Left lung (tissue), 10 donors: Measurements from ENCODE around the gene DDX18. TPM values are rescaled to one million over a fixed set of nuclear protein-coding genes. Genes with fewer than 3 reads are reported as not detected.
A peak's percentile ranks its signal among the peaks of the same experiment; 100 is the strongest.

Experiments used
- ATAC-seq: fragments of 200-7000 bp; cut with Tn5 transposase; one replicate; pipeline ENCODE4 v1.9.1; 2020; ENCODE audit warnings: moderate library complexity
- DNase-seq, 4 donors: peaks; one replicate each; pipeline ENCODE4 v3.0.0-alpha.2; 2013 to 2020
- H3K27ac ChIP-seq, 2 donors: fragments of 200-600 bp; sonication (generic) in 1 of 2; one replicate each; pipeline versions ENCODE4 v1.5.0 to v1.8.0; 2020 to 2021
- H3K27me3 ChIP-seq, 2 donors: fragments of 200-600 bp; sonication (generic) in 1 of 2; one replicate each; pipeline versions ENCODE4 v1.5.0 to v1.8.0; 2020 to 2021
- H3K36me3 ChIP-seq, 2 donors: fragments of 200-600 bp; sonication (generic) in 1 of 2; one replicate each; pipeline versions ENCODE4 v1.5.0 to v1.8.0; 2020 to 2021
- H3K4me1 ChIP-seq, 2 donors: fragments of 200-600 bp; one replicate each; pipeline ENCODE4 v1.8.0; 2021
- H3K4me3 ChIP-seq, 2 donors: fragments of 200-600 bp; sonication (generic) in 1 of 2; one replicate each; pipeline versions ENCODE4 v1.5.0 to v1.8.0; 2020 to 2021; ENCODE audit warnings: mild to moderate bottlenecking in 1 of 2
- H3K9me3 ChIP-seq, 2 donors: fragments of 200-600 bp; sonication (generic) in 1 of 2; one replicate each; pipeline versions ENCODE4 v1.5.0 to v1.8.0; 2020 to 2021
- CTCF ChIP-seq, 2 donors: fragments of 200-600 bp; sonication (generic) in 1 of 2; IDR thresholded peaks; one replicate each; pipeline versions ENCODE4 v1.5.0 to v1.8.0; 2021; ENCODE audit warnings: antibody characterized with exemption in 2 of 2
- intact Hi-C, 2 donors: fragments of 100-400 bp; cut with DNase I; formaldehyde crosslinking; loops; one replicate each; pipeline versions ENCODE4 v1.11.2 to v1.14.2; 2022
- polyA plus RNA-seq, 6 donors: library from polyadenylated mRNA; unstranded; fragments of 120-200 nt; gene quantifications; one replicate each; pipeline ENCODE4 v1.2.1, GENCODE V29; 2013; ENCODE audit not compliant: insufficient read length in 6 of 6
- total RNA-seq, 2 donors: library from RNA; stranded (reverse); fragmentation: NEBNext Ultra II Directional; extraction: Animal tissue kit (Norgen Biotek cat#: 25700); gene quantifications; one replicate each; pipeline ENCODE4 v1.2.1, GENCODE V29; 2021
- donor health status: DM: no; HTN: yes; CAD: no.
- donor health status: DM: no; HTN: no; CAD: no.

Gene DDX18
- total and polyA plus RNA-seq, 8 donors = 39.1 to 85.0 (median 78.3) TPM

DNA sequence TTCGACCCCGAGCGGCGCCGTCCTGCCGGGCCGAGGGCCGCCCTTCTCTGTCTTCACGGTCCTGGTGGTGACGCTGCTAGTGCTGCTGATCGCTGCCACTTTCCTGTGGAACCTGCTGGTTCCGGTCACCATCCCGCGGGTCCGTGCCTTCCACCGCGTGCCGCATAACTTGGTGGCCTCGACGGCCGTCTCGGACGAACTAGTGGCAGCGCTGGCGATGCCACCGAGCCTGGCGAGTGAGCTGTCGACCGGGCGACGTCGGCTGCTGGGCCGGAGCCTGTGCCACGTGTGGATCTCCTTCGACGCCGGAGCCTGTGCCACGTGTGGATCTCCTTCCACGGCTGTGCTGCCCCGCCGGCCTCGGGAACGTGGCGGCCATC lies 45.0 kb downstream of the DDX18 start:
- Histone ChIP-seq H3K36me3 (no peaks in the 10 kb centered on the region), H3K27me3 (peaks cover 3 to 46% of the 10 kb centered on the region in 2 donors), H3K4me1 (no peaks in the 10 kb centered on the region), H3K9me3 (peaks cover 0 to 4% of the 10 kb centered on the region in 2 donors), H3K4me3 (no peak overlapping the region), H3K27ac (no peak overlapping the region)
- peak in 1 of 4 donors; percentile 72 for DNase-seq
- no peak for TF ChIP-seq CTCF (IDR thresholded peaks at IDR 0.05)
- ATAC-seq = no peak
- intact Hi-C loops = no loop called here

DNA sequence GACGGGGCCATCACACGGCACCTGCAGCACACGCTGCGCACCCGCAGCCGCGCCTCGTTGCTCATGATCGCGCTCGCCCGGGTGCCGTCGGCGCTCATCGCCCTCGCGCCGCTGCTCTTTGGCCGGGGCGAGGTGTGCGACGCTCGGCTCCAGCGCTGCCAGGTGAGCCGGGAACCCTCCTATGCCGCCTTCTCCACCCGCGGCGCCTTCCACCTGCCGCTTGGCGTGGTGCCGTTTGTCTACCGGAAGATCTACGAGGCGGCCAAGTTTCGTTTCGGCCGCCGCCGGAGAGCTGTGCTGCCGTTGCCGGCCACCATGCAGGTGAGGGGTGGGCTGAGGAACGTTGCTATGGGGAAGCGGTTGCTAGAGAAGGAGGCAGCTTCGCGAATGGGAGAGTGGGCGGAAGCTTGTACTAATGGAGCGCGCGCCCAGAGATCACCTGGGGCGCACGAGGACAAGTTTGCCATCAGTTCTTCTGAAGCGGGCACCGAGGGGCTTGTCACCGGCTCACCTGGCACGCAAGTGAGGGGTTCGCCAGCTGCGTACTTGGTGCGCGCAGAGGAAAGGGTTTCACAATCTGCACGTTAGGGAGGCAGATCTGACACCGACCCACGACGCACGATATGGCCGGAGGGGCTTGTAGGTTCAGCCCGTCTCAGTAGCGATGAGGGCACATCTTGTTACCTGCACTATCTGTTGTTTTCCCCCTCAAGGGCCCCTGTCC lies 45.6 kb downstream of the DDX18 start:
- intact Hi-C loops = no loop called here
- Histone ChIP-seq H3K27ac (no peak overlapping the region), H3K9me3 (peaks cover 0 to 4% of the 10 kb centered on the region in 2 donors), H3K36me3 (no peaks in the 10 kb centered on the region), H3K4me1 (no peaks in the 10 kb centered on the region), H3K27me3 (peaks cover 3 to 41% of the 10 kb centered on the region in 2 donors), H3K4me3 (no peak overlapping the region)
- DNase-seq = peak in 1 of 4 donors; percentile 69
- no peak for TF ChIP-seq CTCF (IDR thresholded peaks at IDR 0.05)
- ATAC-seq = no peak

DNA sequence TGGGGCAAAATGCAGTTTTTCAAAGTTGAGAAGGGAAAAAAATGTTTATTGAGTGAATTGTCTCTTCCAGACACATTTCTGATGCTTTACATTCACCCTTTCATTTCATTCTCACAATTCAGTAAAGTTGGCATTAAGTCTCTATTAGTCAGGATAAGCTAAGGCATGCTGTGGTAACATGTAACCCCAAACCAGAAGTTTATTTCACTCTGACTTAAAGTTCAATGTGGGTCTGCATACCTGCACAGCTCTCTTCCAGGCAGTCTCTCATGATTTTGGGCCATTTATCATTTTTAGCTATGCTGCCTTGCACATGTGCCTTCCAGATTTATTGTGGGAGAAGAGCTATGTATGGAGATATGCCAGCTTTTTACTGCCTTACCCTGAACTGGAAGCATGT lies 48.0 kb downstream of the DDX18 start:
- no peaks in the 10 kb centered on the region for H3K4me1 ChIP-seq
- peaks cover 0 to 4% of the 10 kb centered on the region in 2 donors for H3K9me3 ChIP-seq
- DNase-seq (no peak), ATAC-seq (no peak)
- intact Hi-C loops = no loop called here
- no peaks in the 10 kb centered on the region for H3K36me3 ChIP-seq
- TF ChIP-seq CTCF (IDR thresholded peaks at IDR 0.05) = no peak
- peaks cover 3 to 32% of the 10 kb centered on the region in 2 donors for H3K27me3 ChIP-seq
- H3K4me3 ChIP-seq = no peak overlapping the region
- H3K27ac ChIP-seq = no peak overlapping the region

- no peaks in the 10 kb centered on the region for H3K36me3 ChIP-seq
- H3K27me3 ChIP-seq = peaks cover 0 to 3% of the 10 kb centered on the region in 2 donors
- no peak for TF ChIP-seq CTCF (IDR thresholded peaks at IDR 0.05)
- DNase-seq = no peak
- H3K9me3 ChIP-seq = no peaks in the 10 kb centered on the region
- intact Hi-C loops = no loop called here
- H3K27ac ChIP-seq = no peak overlapping the region
- H3K4me3 ChIP-seq = no peak overlapping the region
- ATAC-seq = no peak
- H3K4me1 ChIP-seq = no peaks in the 10 kb centered on the region
Measured at GRCh38 chr2:117875786-117876185, 61.3 kb downstream of the DDX18 start.

DNA sequence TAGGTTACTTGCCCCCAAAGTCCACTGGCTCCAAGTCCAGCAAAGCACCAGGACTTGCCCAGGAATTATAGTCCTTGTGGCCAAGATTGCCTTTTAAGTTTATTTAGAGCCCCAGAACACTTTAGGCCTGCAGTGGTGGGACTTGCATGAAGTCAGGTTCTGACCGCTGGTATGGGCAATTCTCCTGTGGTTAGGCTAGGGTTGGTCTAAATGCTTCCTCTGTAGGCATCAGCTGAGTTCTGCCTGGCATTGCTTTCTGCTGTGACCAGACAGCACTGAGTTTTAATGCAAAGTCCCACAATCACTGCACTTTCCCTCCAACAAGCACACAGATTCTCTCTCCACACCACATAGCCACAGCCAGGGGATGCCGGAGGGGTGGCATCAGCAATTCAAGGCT lies 64.5 kb downstream of the DDX18 start:
- no peaks in the 10 kb centered on the region for H3K36me3 ChIP-seq

More for the DNA sequence above, 64.5 kb downstream of the DDX18 start:
- DNase-seq (no peak), ATAC-seq (no peak)
- H3K27ac ChIP-seq = no peak overlapping the region
- intact Hi-C loops = no loop called here
- H3K9me3 ChIP-seq = peaks cover 0 to 14% of the 10 kb centered on the region in 2 donors
- no peak for TF ChIP-seq CTCF (IDR thresholded peaks at IDR 0.05)
- peaks cover 0 to 3% of the 10 kb centered on the region in 2 donors for H3K27me3 ChIP-seq
- H3K4me3 ChIP-seq = no peak overlapping the region
- no peaks in the 10 kb centered on the region for H3K4me1 ChIP-seq

Other genes with a start within 250 kb of the DDX18 start
- 10 to 100 TPM; 30.2 to 49.0 TPM for gene CCDC93, start 199.4 kb downstream of the DDX18 start, total RNA-seq
- 10 to 100 TPM; 42.1 to 56.8 (median 48.9) TPM for gene CCDC93, start 199.4 kb downstream of the DDX18 start, polyA plus RNA-seq